ENCODE data around the gene TUBAL3. TPM values are rescaled to one million over a fixed set of nuclear protein-coding genes. Genes with fewer than 3 reads are reported as not detected.
"Not testable (repeated sequence)": the region's sequence is repeated elsewhere in the genome, so short reads cannot be mapped to it uniquely, and the experiment has no call there.

The TUBAL3 gene
- total RNA-seq, 1 donor from 2014 or later = not detected

DNA sequence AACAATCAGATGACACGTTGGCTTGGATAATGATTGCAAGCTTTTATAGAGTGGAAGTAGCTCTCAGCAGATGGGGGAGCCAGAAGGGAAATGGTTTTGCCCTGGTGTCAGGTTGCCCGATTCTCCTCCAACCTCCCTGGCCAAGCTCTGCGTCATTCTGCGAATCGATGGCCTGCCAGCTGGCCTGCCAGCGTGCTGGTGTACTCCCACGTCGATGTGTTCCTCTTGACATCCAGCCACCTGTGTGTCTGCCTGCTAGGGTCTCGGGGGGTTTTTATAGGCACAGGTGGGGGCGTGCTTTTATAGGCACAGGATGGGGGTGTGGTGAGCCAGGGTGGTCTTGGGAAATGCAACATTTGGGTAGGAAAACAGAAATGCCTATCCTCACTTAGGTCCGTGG, 12.4 kb upstream of the TUBAL3 start:
- Mint-ChIP-seq H3K27ac (ENCODE audit: unreplicated experiment) (no peak overlapping the region), H3K4me3 (ENCODE audit: unreplicated experiment) (no peak overlapping the region), H3K9me3 (ENCODE audit: unreplicated experiment) (no peaks in the 10 kb centered on the region), H3K36me3 (ENCODE audit: low read depth, unreplicated experiment) (no peaks in the 10 kb centered on the region), H3K27me3 (ENCODE audit: unreplicated experiment) (peaks cover 4% of the 10 kb centered on the region), H3K4me1 (ENCODE audit: unreplicated experiment) (peaks cover 7% of the 10 kb centered on the region)
- TF ChIP-seq, protein P1, sequence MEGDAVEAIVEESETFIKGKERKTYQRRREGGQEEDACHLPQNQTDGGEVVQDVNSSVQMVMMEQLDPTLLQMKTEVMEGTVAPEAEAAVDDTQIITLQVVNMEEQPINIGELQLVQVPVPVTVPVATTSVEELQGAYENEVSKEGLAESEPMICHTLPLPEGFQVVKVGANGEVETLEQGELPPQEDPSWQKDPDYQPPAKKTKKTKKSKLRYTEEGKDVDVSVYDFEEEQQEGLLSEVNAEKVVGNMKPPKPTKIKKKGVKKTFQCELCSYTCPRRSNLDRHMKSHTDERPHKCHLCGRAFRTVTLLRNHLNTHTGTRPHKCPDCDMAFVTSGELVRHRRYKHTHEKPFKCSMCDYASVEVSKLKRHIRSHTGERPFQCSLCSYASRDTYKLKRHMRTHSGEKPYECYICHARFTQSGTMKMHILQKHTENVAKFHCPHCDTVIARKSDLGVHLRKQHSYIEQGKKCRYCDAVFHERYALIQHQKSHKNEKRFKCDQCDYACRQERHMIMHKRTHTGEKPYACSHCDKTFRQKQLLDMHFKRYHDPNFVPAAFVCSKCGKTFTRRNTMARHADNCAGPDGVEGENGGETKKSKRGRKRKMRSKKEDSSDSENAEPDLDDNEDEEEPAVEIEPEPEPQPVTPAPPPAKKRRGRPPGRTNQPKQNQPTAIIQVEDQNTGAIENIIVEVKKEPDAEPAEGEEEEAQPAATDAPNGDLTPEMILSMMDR (IDR thresholded peaks at IDR 0.05; ENCODE audit: unreplicated experiment) = no peak
- DNase-seq (ENCODE audit: low spot score) = peak; percentile 17

DNA sequence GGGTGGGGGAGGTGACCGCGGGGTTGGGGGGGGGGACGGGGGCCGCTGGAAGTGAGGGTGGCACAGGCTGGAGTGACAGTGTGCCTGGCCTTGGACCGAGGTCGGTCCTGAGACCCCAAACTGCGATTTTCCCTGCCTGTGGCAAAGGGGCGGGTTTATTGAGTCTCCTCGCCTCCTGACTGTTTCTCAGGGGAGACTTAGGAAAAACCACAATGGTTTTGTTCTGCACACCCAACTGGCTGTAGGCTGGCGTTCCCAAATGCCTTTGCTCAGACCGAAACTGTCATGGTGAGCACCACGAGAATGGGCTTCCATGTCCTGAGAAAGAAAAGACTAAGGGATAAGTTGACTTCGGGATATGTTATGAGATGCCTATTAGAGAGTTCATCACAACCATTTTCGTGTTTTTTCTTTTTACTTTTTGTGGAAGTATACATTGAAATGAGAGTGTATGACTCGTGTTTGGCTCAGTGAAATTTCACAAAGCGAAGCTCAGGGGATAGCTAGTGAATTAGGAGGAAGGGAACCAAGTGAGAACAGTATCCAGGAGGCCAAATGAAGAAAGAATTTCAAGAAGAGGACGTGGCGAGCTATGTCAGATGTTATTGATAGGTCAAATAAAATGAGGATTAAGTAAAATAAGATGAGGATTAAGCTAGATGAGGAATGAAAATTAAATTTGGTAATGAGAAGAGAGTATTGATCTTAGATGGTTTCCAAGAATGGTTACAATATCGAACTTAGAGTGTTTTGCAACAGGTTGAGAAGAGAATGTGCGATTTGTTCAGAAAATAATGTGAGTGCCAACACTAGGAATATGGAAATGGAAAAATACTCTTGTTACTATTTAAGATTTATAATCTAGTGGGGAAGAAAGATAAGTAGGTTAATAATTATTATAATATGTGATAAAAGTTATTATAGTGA, 8.6 kb upstream of the TUBAL3 start:
- peaks cover under 1% of the 10 kb centered on the region for H3K9me3 Mint-ChIP-seq (ENCODE audit: unreplicated experiment)
- no peaks in the 10 kb centered on the region for H3K36me3 Mint-ChIP-seq (ENCODE audit: low read depth, unreplicated experiment)
- no peak overlapping the region for H3K4me3 Mint-ChIP-seq (ENCODE audit: unreplicated experiment)
- DNase-seq (ENCODE audit: low spot score) = peak; percentile 14
- no peak overlapping the region for H3K27ac Mint-ChIP-seq (ENCODE audit: unreplicated experiment)
- H3K27me3 Mint-ChIP-seq (ENCODE audit: unreplicated experiment) = peaks cover 2% of the 10 kb centered on the region
- TF ChIP-seq, protein P1 (IDR thresholded peaks at IDR 0.05; ENCODE audit: unreplicated experiment) = no peak
- H3K4me1 Mint-ChIP-seq (ENCODE audit: unreplicated experiment) = peaks cover 7% of the 10 kb centered on the region

DNA sequence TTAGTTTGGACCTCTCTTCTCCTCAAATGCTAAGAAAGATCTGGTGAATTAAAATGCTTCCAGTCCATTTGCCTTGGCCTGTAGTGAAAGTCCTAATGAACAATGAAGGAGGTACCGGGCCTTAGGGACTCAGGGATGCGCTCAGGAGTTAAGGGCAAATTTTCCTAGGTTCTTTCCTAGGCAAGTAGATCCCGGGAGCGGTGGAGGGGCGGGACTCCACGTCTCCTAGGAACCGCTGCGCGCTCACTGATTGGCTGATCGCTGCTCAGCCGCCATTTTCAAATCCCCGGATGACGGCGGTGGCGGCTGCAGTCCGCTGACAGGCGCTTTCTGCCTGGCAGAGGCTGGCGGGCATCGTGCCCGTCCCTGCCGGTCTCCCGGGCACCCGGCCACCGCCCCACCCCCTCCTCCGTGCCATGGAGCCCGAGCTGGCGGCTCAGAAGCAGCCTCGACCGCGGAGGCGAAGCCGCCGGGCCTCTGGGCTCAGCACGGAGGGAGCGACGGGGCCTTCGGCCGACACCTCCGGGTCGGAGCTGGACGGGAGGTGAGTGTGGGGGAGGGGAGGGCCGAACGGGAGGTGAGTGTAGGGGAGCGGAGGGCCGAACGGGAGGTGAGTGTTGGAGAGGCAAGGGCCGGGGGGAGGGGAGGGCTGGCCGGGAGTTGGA, 7.8 kb upstream of the TUBAL3 start, which contains the start of gene NET1:
TSS of gene NET1 (plus strand) at position 281 of the 665 bp plus-strand sequence. CDS start at position 417, 136 bp downstream.
- peaks cover 6% of the 10 kb centered on the region for H3K9me3 Mint-ChIP-seq (ENCODE audit: unreplicated experiment)
- peaks cover 4% of the 10 kb centered on the region for H3K36me3 Mint-ChIP-seq (ENCODE audit: low read depth, unreplicated experiment)
- TF ChIP-seq, protein P1 (IDR thresholded peaks at IDR 0.05; ENCODE audit: unreplicated experiment) = no peak
- peaks cover 5% of the 10 kb centered on the region for H3K4me1 Mint-ChIP-seq (ENCODE audit: unreplicated experiment)
- H3K27me3 Mint-ChIP-seq (ENCODE audit: unreplicated experiment) = peaks cover 2% of the 10 kb centered on the region
- DNase-seq (ENCODE audit: low spot score) = peak; percentile 93
- peak within 1 kb of the TSS; percentile 86 for H3K4me3 Mint-ChIP-seq (ENCODE audit: unreplicated experiment)
- H3K27ac Mint-ChIP-seq (ENCODE audit: unreplicated experiment) = peak within 1 kb of the TSS; percentile 58

DNA sequence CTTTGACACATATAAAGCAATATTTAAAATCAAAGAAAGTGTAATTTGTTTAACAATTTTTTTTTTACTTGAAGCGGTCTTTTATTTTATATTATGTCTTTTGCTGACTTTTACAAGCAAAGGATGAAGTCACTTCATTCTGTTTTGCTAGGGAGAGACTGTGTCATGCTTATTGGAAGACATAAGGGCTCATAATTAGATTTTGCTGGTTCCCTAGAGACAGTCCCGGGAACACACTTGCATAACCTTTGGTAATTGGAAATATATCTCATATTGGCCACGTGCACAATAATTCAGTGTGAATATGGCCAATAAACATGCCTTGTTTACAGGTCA, 7.3 kb upstream of the TUBAL3 start:
- Mint-ChIP-seq H3K36me3 (ENCODE audit: low read depth, unreplicated experiment) (peaks cover 4% of the 10 kb centered on the region), H3K27ac (ENCODE audit: unreplicated experiment) (peak overlapping the region; percentile 58), H3K27me3 (ENCODE audit: unreplicated experiment) (peaks cover 2% of the 10 kb centered on the region), H3K4me1 (ENCODE audit: unreplicated experiment) (peaks cover 1% of the 10 kb centered on the region), H3K9me3 (ENCODE audit: unreplicated experiment) (peaks cover 6% of the 10 kb centered on the region), H3K4me3 (ENCODE audit: unreplicated experiment) (peak overlapping the region; percentile 86)
- no peak for DNase-seq (ENCODE audit: low spot score)
- TF ChIP-seq, protein P1 (IDR thresholded peaks at IDR 0.05; ENCODE audit: unreplicated experiment) = no peak

DNA sequence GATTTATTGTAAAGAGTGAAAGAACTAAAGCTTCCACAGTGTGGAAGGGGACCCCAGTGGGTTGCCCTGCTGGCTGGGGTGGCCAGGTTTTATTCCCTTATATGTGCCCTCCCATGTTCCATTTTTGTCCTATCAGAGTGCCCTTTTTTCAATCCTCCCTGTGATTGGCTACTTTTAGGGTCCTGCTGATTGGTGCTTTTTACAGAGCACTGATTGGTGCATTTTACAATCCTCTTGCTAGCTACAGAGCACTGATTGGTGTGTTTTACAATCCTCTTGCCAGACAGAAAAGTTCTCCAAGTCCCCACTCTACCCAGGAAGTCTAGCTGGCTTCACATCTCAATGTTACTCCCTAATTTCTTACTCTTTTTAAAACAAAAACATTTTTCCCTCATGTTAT, 6.2 kb upstream of the TUBAL3 start:
- H3K27ac Mint-ChIP-seq (ENCODE audit: unreplicated experiment); H3K36me3 Mint-ChIP-seq (ENCODE audit: low read depth, unreplicated experiment); H3K4me1 Mint-ChIP-seq (ENCODE audit: unreplicated experiment); DNase-seq (ENCODE audit: low spot score); H3K9me3 Mint-ChIP-seq (ENCODE audit: unreplicated experiment); H3K4me3 Mint-ChIP-seq (ENCODE audit: unreplicated experiment); H3K27me3 Mint-ChIP-seq (ENCODE audit: unreplicated experiment): not testable (repeated sequence)

Data from endothelial cell (in vitro differentiated cells).